SU-DHL-6 (cell line): ENCODE data around the gene ANKRD33B.

ENCODE experiments used
- H2AFZ ChIP-seq: fragments of 200-600 bp; sonication (generic); 2 replicates; pipeline ENCODE4 v1.6.1; 2014; ENCODE audit warnings: low read depth, mild to moderate bottlenecking, moderate library complexity, mixed read lengths, antibody characterized with exemption, low read length; ENCODE audit not compliant: severe bottlenecking
- H3F3A ChIP-seq: fragments of 200-600 bp; shearing (Covaris generic); 2 replicates; pipeline ENCODE4 v1.6.0; 2016; ENCODE audit warnings: antibody characterized with exemption, mild to moderate bottlenecking; ENCODE audit not compliant: insufficient read depth
- H3K27ac ChIP-seq: fragments of 200-600 bp; sonication (generic); 2 replicates; pipeline ENCODE4 v1.5.1; 2016; ENCODE audit warnings: low read depth, mild to moderate bottlenecking, low read length, moderate library complexity, mixed read lengths
- H3K27me3 ChIP-seq: fragments of 200-600 bp; sonication (generic), shearing (Covaris generic); 2 replicates; pipeline ENCODE4 v1.6.0; 2014; ENCODE audit warnings: mild to moderate bottlenecking, low read length
- H3K36me3 ChIP-seq: fragments of 200-600 bp; sonication (generic); 2 replicates; pipeline ENCODE4 v1.6.1; 2014; ENCODE audit warnings: mild to moderate bottlenecking, low read length, mixed read lengths
- H3K4me2 ChIP-seq: fragments of 300-600, 200-600 bp; shearing (Covaris generic), sonication (generic); 2 replicates; pipeline ENCODE4 v1.6.0; 2014; ENCODE audit warnings: low read length, low read depth, mild to moderate bottlenecking; ENCODE audit not compliant: poor library complexity, severe bottlenecking
- H3K4me3 ChIP-seq: fragments of 200-600 bp; sonication (generic); 2 replicates; pipeline ENCODE4 v1.5.1; 2014; ENCODE audit warnings: antibody characterized with exemption, low read length, mild to moderate bottlenecking, mixed read lengths; ENCODE audit not compliant: insufficient read depth, poor library complexity, severe bottlenecking
- H3K79me2 ChIP-seq: fragments of 200-600 bp; sonication (generic); 2 replicates; pipeline ENCODE4 v1.6.1; 2014; ENCODE audit warnings: mild to moderate bottlenecking, low read length, moderate library complexity; ENCODE audit not compliant: insufficient read depth
- H3K9ac ChIP-seq: fragments of 200-600 bp; sonication (generic); 2 replicates; pipeline ENCODE4 v1.7.0; 2014; ENCODE audit warnings: mild to moderate bottlenecking, low read length
- H3K9me2 ChIP-seq: fragments of 200-600 bp; sonication (generic); replicated peaks from 2 replicates; pipeline ENCODE4 v1.6.1; 2014; ENCODE audit warnings: low read length; ENCODE audit not compliant: insufficient read depth
- H3K9me3 ChIP-seq: fragments of 200-600 bp; sonication (generic); 2 replicates; pipeline ENCODE4 v1.6.1; 2014; ENCODE audit warnings: low read length, mixed read lengths; ENCODE audit not compliant: insufficient read depth
- H4K20me1 ChIP-seq: fragments of 200-600 bp; sonication (generic); 2 replicates; pipeline ENCODE4 v1.6.1; 2014; ENCODE audit warnings: low read depth, mild to moderate bottlenecking, antibody characterized with exemption, low read length, moderate library complexity, mixed read lengths
- CTCF ChIP-seq: fragments of 200-600 bp; sonication (generic); IDR thresholded peaks from one replicate; pipeline ENCODE4 v1.5.1; 2017; ENCODE audit warnings: antibody characterized with exemption, mild to moderate bottlenecking, low read length, moderate library complexity; ENCODE audit not compliant: insufficient read depth, poor library complexity, severe bottlenecking
- EZH2phosphoT487 ChIP-seq: fragments of 200-600 bp; sonication (generic), shearing (Covaris generic); conservative IDR thresholded peaks from 2 replicates; pipeline ENCODE4 v1.6.1; 2018; ENCODE audit warnings: mild to moderate bottlenecking, antibody characterized with exemption, low read length, moderate library complexity, mixed read lengths

ANKRD33B gene

GRCh38 chr5:10588779-10589447, 25.0 kb downstream of the ANKRD33B start:
- Histone ChIP-seq H3K9me3 (no peaks in the 10 kb centered on the region), H2AFZ (no peak overlapping the region), H3K79me2 (peaks cover 96% of the 10 kb centered on the region), H3K27me3 (no peaks in the 10 kb centered on the region), H3K9me2 (no peaks in the 10 kb centered on the region), H3K36me3 (0 out of 2 replicates have a peak, but pooled peaks cover 3% of the 10 kb centered on the region), H3K4me2 (peak overlapping the region; percentile 15), H3K4me3 (no peak overlapping the region), H3K27ac (peak overlapping the region; percentile 15; the same call in 1 of the 2 replicates), H3K9ac (no peak overlapping the region), H4K20me1 (no peaks in the 10 kb centered on the region), H3F3A (peaks cover 17% of the 10 kb centered on the region)
- TF ChIP-seq CTCF, result no peak
- TF ChIP-seq EZH2phosphoT487, result no peak

GRCh38 chr5:10590226-10590999, 26.5 kb downstream of the ANKRD33B start:
- Histone ChIP-seq H2AFZ (no peak overlapping the region), H3K36me3 (0 out of 2 replicates have a peak, but pooled peaks cover 3% of the 10 kb centered on the region), H3K9me2 (no peaks in the 10 kb centered on the region), H3K9me3 (no peaks in the 10 kb centered on the region), H3K27ac (peak overlapping the region; percentile 34; the same call in 1 of the 2 replicates), H3K4me2 (peak overlapping the region; percentile 27), H3K9ac (peak overlapping the region; percentile 6; the same call in 1 of the 2 replicates), H3F3A (peaks cover 14% of the 10 kb centered on the region), H4K20me1 (no peaks in the 10 kb centered on the region), H3K79me2 (peaks cover 96% of the 10 kb centered on the region), H3K27me3 (no peaks in the 10 kb centered on the region), H3K4me3 (no peak overlapping the region)
- TF ChIP-seq CTCF, result no peak
- no peak for TF ChIP-seq EZH2phosphoT487

GRCh38 chr5:10591159-10591558, 27.3 kb downstream of the ANKRD33B start:
- Histone ChIP-seq H3K79me2 (peaks cover 96% of the 10 kb centered on the region), H3K9me2 (no peaks in the 10 kb centered on the region), H3K27me3 (no peaks in the 10 kb centered on the region), H4K20me1 (no peaks in the 10 kb centered on the region), H3K4me2 (peak overlapping the region; percentile 27), H3K4me3 (no peak overlapping the region), H3F3A (peaks cover 12% of the 10 kb centered on the region), H3K27ac (peak overlapping the region; percentile 34; the same call in 1 of the 2 replicates), H3K9me3 (no peaks in the 10 kb centered on the region), H3K9ac (0 out of 2 replicates have a peak overlapping the region, but pooled peaks have one; percentile 6), H2AFZ (no peak overlapping the region), H3K36me3 (peaks cover 5% of the 10 kb centered on the region; the same call in 1 of the 2 replicates)
- TF ChIP-seq CTCF (no peak), EZH2phosphoT487 (no peak)
